HG03159 (cell line): ENCODE results near the gene SLC9A9.
A peak's percentile ranks its signal among the peaks of the same experiment; 100 is the strongest.

Experiments
- ATAC-seq: cut with Tn5 transposase; IDR thresholded peaks from one replicate; pipeline ENCODE4 v1.9.1; 2021; ENCODE audit warnings: mild to moderate bottlenecking, moderate library complexity; ENCODE audit not compliant: unreplicated experiment

Gene SLC9A9

DNA sequence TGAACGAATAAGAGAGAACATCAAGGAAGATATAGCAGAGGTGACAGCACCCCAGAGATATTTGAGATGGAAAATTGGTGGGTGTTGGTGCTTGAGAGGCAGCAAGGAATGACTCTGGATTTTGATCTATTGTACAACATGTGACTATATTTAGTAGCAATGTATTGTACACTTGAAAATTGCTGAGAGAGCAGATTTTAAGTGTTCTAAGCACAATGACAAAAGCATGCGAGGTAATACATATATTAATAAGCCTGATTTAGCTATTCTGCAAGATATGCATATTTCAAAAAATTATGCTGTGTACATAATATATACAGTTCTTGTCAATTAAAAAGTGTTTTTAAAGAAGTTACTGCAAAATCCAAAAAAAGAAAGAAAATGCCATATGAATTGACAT, 194.3 kb downstream of the SLC9A9 start:
- no peak for ATAC-seq

DNA sequence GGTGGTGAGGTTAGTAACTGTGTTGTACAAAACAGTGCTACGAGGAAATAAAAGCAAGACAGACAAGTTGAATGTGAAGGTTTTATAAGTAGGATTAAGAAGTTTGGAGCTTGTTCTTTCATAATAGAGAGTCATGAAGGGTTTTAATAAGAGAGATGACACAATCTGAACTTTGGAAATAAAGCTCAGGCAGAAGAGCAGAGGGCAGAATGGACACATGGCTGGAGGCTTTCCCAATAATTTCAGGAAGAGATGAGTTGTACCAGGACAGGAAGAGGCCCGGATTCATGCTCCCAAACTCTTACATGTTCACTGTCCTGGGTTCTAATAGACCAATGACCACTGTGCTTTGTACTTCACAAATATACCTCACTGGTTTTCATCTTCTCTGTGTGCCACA, 194.8 kb downstream of the SLC9A9 start:
- ATAC-seq, result no peak

DNA sequence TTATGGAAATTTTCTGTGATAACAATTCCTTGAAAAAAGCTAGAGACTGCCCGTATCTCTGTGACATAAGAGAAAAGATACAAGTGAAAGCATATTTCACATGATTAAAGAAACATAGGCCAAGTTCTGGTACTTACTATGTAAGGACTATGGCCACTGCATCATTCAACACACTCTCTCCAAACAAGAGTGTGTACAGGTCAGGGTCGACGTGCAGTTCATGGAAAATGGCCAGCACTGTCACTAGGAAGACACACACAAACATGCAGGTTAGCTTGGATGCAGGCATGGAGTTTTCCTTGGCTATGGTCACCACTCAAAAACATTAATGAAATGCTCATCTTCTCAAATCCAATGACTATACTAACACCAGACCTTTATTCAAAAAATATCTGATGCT, 196.2 kb downstream of the SLC9A9 start:
- ATAC-seq, result no peak

DNA sequence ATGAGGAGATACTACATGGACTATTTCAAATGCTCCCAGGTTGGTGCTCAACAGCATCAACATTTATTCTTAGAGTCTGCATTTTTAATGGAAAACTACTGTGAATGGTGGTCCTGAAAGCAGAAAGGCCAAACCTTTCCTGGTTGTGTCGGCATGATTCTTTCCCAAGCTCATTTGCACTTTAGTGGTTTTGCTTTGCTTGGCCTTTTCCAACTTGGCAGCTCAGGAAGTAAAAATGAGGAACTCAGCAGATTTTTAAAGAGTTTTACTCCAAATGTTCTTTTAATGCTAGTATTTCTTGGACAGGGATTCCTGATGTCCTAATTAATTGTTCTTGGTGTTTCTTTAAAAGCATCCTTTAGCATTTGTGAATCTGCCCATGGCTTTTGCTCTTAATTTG, 197.4 kb downstream of the SLC9A9 start:
- ATAC-seq, result no peak

DNA sequence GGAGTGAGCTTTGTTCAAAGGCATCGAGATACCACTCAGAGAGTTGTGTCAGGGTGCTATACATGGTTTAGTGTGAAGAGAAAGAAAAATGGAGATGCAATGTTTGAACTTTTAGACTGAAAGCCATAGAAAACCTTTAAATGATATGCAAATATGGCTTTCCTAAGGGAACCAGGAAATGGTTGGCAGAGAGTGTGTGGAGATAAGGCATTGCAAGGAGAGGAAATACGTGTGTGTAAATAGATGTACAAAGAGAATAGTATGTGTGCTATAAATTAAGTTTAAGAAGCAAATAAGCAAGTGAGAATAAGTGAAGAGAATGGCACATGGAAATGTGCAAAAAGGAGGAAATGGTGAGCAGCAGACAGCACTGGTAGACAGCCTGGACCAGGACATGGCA, 198.1 kb downstream of the SLC9A9 start:
- ATAC-seq, result no peak

DNA sequence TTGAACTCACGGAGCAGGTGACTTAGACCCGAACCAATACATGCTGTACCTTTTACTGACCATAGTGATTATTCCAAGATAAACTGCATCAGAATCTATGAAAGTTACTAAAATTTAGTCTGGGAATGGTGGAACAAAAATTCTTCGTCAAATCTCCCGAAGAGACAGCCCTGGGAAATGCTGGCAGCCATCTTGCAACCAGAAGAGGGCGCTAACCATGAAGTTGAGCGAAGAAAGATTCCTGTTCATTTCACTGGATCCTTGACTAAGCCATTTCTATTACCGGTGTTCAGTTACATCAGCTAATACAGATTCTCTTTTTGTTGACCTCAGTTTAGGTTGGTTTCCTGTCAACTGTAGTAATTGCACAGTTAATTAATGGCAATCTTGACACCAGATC, 199.6 kb downstream of the SLC9A9 start:
- no peak for ATAC-seq

DNA sequence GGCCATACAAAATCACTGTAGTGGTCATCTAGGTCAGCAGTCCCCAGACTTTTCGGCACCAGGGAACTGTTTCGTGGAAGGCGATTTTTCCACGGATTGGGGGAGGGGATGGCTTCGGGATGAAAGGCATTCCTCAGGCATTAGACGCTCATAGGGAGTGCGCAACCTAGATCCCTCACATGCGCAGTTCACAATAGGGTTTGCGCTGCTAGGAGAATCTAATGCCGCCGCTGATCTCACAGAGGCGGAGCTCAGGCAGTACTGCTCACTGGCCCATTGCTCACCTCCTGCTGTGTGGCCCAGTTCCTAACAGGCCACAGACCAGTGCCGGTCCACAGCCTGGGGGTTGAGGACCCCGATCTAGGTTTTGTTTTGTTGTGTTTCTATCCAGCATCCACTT, 200.1 kb downstream of the SLC9A9 start:
- ATAC-seq, result no peak

DNA sequence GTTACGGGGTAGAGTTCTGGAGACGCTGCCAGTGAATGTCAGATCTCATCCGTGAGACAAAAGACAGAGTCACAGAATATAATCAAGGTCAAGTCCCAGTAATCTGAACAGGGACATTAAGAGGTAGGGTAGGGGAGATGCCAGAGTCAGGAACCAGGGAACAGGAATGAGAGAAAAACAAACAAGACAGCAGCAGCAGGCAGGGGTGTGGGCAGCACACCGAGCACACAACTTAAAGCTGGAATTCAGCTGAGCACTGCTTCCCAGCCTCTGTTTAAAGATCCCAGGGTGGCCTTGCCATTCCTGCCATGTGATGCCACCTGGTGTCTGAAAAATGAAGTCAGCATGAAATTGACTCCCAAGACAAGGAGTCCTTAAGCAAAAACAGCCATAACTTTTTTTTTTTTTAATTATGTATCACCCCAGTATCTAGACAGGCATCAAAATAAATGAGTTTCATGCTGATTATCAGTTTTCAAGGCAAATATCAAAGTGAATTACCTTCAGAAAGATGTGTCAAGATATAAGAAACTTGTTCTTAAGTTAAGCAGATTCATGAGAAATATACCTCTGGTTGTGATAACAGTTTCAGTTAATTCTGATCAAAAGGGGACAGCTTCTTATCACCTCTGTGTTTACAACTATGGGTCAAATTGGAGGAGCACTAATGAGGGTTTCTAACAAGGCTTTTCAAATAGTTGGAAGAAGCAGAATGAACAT, 203.7 kb downstream of the SLC9A9 start:
- no peak for ATAC-seq

DNA sequence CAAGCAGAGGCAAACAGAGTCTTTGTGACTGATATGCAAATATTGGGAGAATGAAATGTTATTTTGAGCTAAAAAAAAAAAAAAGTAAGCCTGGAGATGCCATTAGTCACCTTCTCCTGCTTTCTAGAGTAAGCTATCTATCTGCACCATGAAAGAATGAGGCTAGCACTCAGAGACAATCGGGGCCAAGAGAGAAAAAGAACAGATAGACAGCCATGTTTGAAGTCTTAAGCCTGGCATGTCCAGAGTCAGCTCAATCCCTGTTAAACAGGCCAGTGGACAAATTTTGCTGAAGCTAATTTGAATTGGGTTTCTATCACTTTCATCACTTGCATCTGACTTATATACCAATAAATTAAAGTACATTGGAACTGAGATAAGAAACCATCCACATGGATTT, 204.4 kb downstream of the SLC9A9 start:
- no peak for ATAC-seq

DNA sequence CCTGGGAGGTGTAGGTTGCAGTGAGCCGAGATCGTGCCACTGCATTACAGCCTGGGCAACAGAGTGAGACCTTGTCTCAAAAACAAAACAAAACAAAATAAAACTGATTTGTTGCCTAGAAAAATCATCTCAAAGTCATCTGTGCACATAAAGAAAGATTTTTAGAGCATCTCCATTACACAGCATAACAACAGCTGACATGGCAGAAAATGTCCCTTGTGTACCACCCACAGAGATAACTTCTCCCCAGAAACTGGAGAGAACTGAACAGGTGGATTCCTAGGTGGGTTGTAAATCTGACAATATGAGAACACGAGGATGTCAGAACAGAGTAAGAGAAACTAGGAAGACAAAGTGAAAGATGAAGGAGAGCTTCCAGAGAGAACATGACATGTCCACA, 207.5 kb downstream of the SLC9A9 start:
- no peak for ATAC-seq

DNA sequence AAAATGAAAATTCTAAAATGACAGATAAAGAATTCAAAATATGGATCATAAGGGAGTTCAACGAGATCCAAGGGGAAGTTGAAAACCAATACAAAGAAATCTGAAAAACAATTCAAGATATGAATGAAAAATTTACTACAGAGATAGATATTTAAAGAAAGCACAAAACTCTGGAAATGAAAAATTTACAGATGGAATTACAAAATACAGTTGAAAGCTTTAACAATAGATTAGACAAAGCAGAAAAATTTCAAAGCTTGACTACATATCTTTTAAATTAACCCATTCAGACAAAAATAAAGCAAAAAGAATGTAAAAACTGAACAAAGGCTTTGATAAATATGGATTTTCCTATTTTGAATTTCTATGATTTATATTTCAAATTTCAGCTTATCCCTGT, 211.1 kb downstream of the SLC9A9 start:
- no peak for ATAC-seq

DNA sequence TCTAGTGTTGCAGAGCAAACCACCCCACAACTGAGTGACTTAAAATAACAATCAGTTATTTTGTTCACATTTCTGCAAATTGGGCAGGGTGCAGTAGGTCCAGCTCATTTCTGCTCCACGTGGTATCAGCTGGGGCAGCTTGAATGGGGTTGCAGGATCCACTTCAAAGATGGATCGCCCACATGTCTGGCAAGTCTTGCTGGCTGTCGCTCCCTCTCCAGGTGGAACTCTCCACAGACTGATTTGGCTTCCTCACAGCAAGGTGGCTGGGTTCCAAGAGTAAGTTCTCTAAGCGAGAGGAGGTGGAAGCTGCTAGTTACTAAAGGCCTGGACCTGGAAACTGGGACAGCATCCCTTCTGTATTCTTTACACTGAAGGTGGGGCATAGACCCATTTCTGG, 213.3 kb downstream of the SLC9A9 start:
- ATAC-seq, result no peak

DNA sequence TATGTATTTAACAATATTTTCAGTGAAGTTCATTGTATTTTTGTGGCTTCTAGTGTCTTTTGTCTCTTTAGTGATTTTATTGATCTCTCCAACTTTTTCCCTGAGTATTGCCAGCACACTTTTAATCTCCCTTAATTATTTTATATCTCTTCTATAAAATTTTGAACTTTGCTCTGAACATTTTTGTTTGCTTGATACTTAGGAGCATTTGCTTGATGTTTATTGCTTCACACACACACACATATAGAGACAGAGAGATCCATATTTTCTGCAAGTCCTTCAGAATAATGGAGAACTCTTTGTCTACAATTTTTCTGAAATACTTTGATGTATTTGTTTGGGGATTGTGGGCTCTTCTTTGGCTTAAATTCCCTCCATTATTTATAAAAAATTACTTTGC, 213.8 kb downstream of the SLC9A9 start:
- ATAC-seq, result no peak

DNA sequence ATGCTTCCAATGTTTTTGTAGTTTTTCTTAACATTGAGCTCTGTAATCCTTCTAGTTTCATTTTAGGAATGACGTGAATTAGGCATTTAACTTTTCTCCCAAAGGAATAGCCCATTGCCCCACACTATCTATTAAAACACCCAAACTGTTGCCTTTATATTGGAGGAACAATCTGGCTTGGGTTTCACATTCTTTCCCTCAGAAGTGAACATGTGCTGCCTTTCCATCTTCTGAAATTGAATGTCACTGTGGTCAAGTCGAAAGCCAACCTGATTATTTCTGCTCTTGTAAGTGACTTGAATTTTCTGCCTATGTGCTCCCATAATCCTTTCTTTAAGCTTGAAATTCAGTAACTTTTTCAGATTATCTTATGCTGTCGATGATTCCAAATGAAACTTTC, 214.5 kb downstream of the SLC9A9 start:
- no peak for ATAC-seq

DNA sequence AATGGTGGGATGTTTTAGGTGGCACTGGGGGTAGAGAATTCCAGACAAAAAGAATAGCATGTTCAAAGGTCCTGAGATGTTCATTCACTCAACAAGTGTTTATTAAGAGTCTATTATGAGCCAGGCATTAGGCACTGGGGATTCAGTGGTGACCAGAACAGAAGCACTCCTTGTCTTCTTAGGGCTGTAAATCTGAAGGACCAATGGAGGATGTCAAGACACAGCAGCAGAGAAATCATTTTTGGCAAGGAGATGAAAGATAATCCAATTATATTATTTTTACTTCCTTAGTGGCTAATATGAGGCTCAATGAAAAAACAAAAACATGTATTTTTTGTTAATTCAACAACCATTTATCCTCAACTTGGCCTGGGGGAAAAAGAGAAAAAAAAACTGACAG, 218.5 kb downstream of the SLC9A9 start:
- no peak for ATAC-seq

DNA sequence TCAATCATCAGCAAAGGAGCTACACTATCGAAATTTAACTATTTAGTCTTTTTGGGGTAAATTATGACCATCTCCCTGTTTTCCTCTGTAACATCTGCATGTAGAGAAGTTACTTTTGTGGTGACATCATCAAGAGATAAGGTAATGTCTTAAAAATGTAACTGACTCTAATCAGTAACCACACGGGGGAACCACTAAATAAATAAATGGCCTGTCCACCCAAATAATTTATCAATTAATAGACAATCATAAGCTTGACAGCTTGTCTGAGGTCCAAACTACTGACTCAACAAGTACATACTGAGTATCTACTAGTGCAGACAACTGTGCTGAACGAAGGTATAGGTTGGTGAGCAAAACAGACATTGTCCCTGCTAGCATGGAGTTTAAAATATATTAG, 219.3 kb downstream of the SLC9A9 start:
- ATAC-seq, result no peak

DNA sequence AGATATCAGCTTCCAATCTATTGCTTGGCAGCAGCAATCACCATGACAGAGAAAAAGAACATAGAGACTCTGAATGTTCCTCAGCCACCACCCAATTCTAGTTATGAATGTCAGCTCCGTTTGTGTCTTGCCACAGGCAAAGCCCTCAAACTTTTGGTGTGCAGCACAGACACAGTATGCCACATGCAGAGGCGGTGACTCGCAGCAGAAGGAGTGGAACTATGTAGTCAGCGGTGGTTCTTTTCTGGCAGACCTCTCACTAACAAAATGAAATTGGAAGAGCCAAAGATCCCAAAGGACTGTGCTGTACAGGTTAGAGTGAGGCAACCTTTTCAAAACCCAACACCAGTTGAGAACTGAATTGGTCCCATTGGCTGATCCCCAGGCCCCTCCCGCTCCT, 220.9 kb downstream of the SLC9A9 start:
- ATAC-seq, result no peak

DNA sequence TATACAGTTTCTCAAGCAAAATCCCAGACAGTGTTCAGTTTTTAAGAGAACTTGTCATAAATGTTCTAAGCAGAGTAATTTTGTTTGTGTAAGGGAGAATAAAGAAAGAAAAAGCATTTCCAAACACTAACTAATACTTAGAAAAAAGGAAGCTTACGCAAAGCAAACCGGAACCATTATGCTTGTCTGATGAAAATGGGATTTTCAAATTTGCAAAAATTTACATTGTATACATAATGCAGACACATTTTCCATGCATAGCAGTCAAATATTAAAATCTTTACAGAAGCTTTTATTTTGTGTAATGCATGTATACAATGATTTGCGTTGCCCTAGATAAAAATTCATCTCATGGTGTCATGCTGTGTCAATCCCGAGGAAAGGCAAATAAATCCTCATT, 229.0 kb downstream of the SLC9A9 start:
- ATAC-seq, result no peak

DNA sequence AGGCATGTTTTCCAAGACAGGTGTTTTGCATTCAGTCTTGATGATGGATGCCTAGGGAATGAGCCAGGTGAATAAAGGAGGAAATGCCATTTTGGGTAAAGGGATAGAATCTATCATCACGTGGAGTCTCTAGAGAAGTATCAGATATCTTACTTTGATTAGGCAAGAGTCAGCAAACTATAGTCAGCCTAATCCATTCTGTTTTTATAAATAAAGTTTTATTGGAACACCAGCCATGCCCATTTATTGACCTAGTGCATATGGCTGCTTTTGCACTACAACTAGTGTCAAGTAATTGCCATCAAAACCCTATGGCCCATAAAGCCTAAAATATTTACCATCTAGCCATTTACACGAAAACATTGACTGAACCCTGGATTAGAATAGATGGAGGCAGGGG, 231.2 kb downstream of the SLC9A9 start:
- no peak for ATAC-seq

DNA sequence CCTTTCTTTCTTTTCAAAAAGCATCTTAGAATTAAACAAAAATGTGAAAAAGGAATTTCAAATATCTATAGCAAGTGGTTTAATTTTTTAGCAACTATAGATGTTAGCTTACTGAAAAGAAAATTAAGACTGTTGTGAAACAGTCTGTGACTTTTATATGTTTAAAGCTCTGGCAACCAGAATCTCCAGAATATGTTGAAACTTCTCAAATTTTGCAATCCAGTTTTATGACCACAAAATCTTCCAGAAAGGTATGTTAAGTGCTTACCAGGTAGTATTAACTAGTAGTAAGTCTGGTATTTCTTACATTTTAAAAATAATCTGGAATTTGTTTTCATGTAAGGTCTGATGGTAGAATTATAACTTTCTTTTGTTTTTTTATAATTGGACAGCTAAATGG, 235.0 kb downstream of the SLC9A9 start:
- ATAC-seq, result no peak

DNA sequence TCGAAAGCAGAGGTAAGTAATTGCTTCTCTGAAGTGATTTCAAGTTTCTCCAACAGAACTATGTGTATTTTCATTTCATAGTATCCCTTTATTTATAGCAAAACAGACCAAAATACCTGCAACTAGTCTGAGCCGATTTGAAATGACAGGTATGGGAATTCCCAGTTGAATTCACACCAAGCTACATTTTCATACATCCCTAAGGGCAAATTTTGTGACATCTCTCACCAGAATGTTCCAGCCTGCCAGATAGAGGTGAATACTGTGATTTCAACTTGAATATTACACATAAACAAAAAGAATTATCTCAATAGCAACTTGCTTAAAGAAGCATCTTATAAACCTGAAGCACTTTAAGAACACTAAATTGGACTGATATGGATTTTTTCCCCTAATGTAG, 235.7 kb downstream of the SLC9A9 start:
- no peak for ATAC-seq

DNA sequence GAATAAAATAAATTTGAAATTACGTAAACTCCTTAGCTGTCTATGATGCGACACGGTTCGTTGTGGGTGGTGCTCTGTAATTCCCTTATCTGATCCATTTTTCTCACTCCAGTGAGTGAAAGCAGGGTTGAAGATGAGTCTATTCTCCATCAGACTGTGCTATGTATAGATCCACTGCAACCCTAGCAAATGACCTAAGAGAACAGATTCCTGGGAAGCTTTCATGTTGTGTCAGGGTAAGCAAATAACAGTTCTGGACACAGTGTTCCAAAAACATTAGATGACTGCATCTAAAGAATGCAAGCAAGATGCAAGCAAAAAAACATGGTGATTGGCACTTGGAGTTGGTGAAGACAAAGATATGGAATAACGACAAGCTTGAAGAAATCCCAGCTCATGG, 239.3 kb downstream of the SLC9A9 start:
- ATAC-seq, result no peak

DNA sequence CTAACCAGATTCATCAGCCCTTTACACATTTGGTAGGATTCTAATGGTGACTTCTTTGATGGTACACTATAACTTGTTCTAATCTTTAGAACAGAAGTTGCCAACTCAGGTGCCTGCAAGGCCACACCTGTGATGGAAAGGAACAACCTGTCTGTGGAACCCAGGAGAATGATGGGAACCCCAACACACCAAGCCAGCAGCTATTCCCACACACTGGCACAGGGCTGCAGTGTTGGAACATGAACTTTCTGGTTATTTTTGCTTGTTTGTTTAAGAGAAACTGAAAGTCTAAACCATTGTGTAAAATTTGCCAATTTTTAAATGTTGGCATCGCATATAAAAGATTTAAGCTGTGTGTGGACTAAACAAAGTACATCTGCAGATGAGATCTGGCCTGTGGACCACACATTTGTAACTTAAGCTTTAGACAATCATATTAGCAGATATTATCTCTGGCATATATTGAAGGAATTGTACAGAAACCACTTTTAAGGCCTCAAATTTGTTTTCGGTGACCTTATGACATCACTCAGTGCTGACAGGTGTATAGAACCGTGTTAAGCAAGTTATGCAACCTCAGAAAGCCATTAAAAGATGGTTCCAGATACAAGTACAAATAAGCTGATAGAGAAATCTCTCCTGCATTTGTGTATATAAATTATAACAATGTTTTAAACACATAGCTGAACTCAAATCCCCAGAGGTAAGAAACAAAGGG, 242.9 kb downstream of the SLC9A9 start:
- ATAC-seq, result peak; percentile 44
